ENCODE results near the gene MLXIPL. TPM values are rescaled to one million over a fixed set of nuclear protein-coding genes. Genes with fewer than 3 reads are reported as not detected.
"Not testable (repeated sequence)": the region's sequence is repeated elsewhere in the genome, so short reads cannot be mapped to it uniquely, and the experiment has no call there.

The MLXIPL gene
- total RNA-seq, 4 donors from 2014 or later = 7.7 to 56.2 (median 17.5) TPM

DNA sequence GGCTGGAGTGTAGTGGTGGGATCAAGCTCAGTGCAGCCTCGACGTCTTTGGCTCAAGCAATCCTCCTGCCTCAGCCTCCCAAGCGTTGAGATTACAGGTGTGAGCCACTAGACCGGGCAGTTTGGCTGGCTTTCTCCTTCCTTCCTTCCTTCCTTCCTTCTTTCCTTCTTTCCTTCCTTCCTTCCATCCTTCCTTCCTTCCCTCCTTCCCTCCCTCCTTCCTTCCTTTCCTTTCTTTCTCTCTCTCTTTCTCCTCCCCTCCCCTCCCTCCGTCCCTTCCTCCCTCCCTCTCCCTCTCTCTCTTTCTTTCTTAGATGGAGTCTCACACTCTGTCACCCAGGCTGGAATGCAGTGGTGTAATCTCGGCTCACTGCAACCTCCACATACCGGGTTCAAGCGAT lies 35.7 kb upstream of the MLXIPL start:
- TF ChIP-seq POLR2A (IDR thresholded peaks at IDR 0.05) (no peak), EP300 (IDR thresholded peaks at IDR 0.05) (no peak), POLR2AphosphoS5 (IDR thresholded peaks at IDR 0.05) (no peak)
- TF ChIP-seq, protein P1, sequence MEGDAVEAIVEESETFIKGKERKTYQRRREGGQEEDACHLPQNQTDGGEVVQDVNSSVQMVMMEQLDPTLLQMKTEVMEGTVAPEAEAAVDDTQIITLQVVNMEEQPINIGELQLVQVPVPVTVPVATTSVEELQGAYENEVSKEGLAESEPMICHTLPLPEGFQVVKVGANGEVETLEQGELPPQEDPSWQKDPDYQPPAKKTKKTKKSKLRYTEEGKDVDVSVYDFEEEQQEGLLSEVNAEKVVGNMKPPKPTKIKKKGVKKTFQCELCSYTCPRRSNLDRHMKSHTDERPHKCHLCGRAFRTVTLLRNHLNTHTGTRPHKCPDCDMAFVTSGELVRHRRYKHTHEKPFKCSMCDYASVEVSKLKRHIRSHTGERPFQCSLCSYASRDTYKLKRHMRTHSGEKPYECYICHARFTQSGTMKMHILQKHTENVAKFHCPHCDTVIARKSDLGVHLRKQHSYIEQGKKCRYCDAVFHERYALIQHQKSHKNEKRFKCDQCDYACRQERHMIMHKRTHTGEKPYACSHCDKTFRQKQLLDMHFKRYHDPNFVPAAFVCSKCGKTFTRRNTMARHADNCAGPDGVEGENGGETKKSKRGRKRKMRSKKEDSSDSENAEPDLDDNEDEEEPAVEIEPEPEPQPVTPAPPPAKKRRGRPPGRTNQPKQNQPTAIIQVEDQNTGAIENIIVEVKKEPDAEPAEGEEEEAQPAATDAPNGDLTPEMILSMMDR (IDR thresholded peaks at IDR 0.05) = no peak

GRCh38 chr7:73655309-73655708 lies 31.0 kb upstream of the MLXIPL start:
- not testable (repeated sequence) for H3K36me3 ChIP-seq, ATAC-seq, H3K4me1 ChIP-seq, H3K27ac ChIP-seq, H3K9me3 ChIP-seq, H3K4me3 ChIP-seq
- peaks cover 30% of the 10 kb centered on the region for H3K27me3 ChIP-seq
- 76 to 79% methylated on average over 4 of the region's 4 CpGs for WGBS, 2 donors (ENCODE audit: low coverage in 1 of 2)

More for the DNA sequence above, 35.7 kb upstream of the MLXIPL start:
- Histone ChIP-seq H3K9me3 (peaks cover 0 to 7% (median 0%) of the 10 kb centered on the region in 3 donors), H3K27me3 (peaks cover 21% of the 10 kb centered on the region), H3K36me3 (no peaks in the 10 kb centered on the region), H3K4me3 (no peak overlapping the region), H3K27ac (no peak overlapping the region), H3K4me1 (no peaks in the 10 kb centered on the region)
- no peak for ATAC-seq
- 65 to 86% methylated on average over 4 to 8 of the region's 8 CpGs for WGBS, 2 donors (ENCODE audit: low coverage in 1 of 2)

- no peak for TF ChIP-seq POLR2A (IDR thresholded peaks at IDR 0.05)
- TF ChIP-seq EP300 (IDR thresholded peaks at IDR 0.05) = no peak
- TF ChIP-seq, protein P1 (IDR thresholded peaks at IDR 0.05) = no peak
- TF ChIP-seq POLR2AphosphoS5 (IDR thresholded peaks at IDR 0.05) = no peak
- peaks cover 53% of the 10 kb centered on the region for H3K27me3 ChIP-seq
- ATAC-seq = no peak
- peaks cover 0 to 8% (median 3%) of the 10 kb centered on the region in 3 donors for H3K4me1 ChIP-seq
- 71% methylated on average over 4 of the region's 11 CpGs; no CpG with 5 or more reads in 1 of the 2 donors for WGBS, 2 donors (ENCODE audit: low coverage in 1 of 2)
- H3K36me3 ChIP-seq = no peaks in the 10 kb centered on the region
- no peak overlapping the region for H3K4me3 ChIP-seq
- H3K27ac ChIP-seq = no peak overlapping the region
- H3K9me3 ChIP-seq = no peaks in the 10 kb centered on the region
Measured at GRCh38 chr7:73652541-73652949, 28.2 kb upstream of the MLXIPL start.

DNA sequence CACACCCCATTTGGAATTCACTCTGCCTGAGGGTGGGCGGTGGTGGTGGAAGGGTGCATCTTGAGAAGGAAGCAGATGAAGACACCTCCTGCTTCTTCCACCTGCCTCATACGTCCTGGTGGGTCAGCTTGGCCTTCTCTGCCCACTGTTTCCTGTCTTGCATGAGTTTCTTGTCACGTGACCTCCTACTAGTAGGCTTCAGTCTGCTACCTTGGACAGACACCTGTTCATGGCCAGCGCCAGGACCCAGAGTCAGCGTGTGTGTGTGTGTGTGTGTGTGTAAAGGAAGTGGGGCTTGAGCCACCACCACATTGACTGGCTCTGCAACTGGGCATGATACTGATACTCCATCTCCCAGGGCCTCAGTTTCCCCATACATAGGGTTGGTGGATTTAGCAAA lies 26.2 kb upstream of the MLXIPL start:
- peaks cover 73% of the 10 kb centered on the region for H3K27me3 ChIP-seq

GRCh38 chr7:73649576-73649975 lies 25.3 kb upstream of the MLXIPL start:
- no peaks in the 10 kb centered on the region for H3K36me3 ChIP-seq
- H3K27ac ChIP-seq = no peak overlapping the region
- ATAC-seq = no peak
- 0 to 20% methylated on average over 1 of the region's 9 CpGs for WGBS, 2 donors (ENCODE audit: low coverage in 1 of 2)
- no peak overlapping the region for H3K4me3 ChIP-seq
- no peak for TF ChIP-seq POLR2AphosphoS5 (IDR thresholded peaks at IDR 0.05)
- TF ChIP-seq, protein P1 (IDR thresholded peaks at IDR 0.05) = no peak
- TF ChIP-seq EP300 (IDR thresholded peaks at IDR 0.05) = no peak
- TF ChIP-seq POLR2A (IDR thresholded peaks at IDR 0.05) = no peak
- peaks cover 0 to 11% (median 3%) of the 10 kb centered on the region in 3 donors for H3K4me1 ChIP-seq
- peaks cover 82% of the 10 kb centered on the region for H3K27me3 ChIP-seq
- no peaks in the 10 kb centered on the region for H3K9me3 ChIP-seq

More for the DNA sequence above, 26.2 kb upstream of the MLXIPL start:
- WGBS, 2 donors (ENCODE audit: low coverage in 1 of 2) = 60 to 66% methylated on average over 3 to 4 of the region's 5 CpGs
- H3K36me3 ChIP-seq = no peaks in the 10 kb centered on the region
- H3K4me3 ChIP-seq = no peak overlapping the region
- peaks cover 0 to 11% (median 3%) of the 10 kb centered on the region in 3 donors for H3K4me1 ChIP-seq
- H3K9me3 ChIP-seq = no peaks in the 10 kb centered on the region
- TF ChIP-seq, protein P1 (IDR thresholded peaks at IDR 0.05) = no peak
- TF ChIP-seq POLR2A (IDR thresholded peaks at IDR 0.05) (no peak), EP300 (IDR thresholded peaks at IDR 0.05) (no peak), POLR2AphosphoS5 (IDR thresholded peaks at IDR 0.05) (no peak)
- no peak overlapping the region for H3K27ac ChIP-seq
- no peak for ATAC-seq

Measured in gastroesophageal sphincter (tissue), 4 donors.